ENCODE results near the gene ATP10B.
"Not testable (repeated sequence)": the region's sequence is repeated elsewhere in the genome, so short reads cannot be mapped to it uniquely, and the experiment has no call there.

ATP10B gene

GRCh38 chr5:160831801-160832200 is 20.2 kb downstream of the ATP10B start:
- no peak for DNase-seq (ENCODE audit: low spot score)

- DNase-seq (ENCODE audit: low spot score), result no peak
These were observed 27.6 kb downstream of the ATP10B start for GRCh38 chr5:160824301-160825001.

- not testable (repeated sequence) for DNase-seq (ENCODE audit: low spot score)
These were observed 39.0 kb downstream of the ATP10B start for GRCh38 chr5:160812996-160813395.

GRCh38 chr5:160805376-160805775 is 46.6 kb downstream of the ATP10B start:
- DNase-seq (ENCODE audit: low spot score), result no peak

- DNase-seq (ENCODE audit: low spot score), result no peak
These were observed 49.4 kb downstream of the ATP10B start for GRCh38 chr5:160802592-160802991.

GRCh38 chr5:160800375-160801275 is 51.4 kb downstream of the ATP10B start:
- DNase-seq (ENCODE audit: low spot score), result no peak

- no peak for DNase-seq (ENCODE audit: low spot score)
These were observed 52.8 kb downstream of the ATP10B start for GRCh38 chr5:160799184-160799583.

- no peak for DNase-seq (ENCODE audit: low spot score)
These were observed 55.0 kb downstream of the ATP10B start for GRCh38 chr5:160797020-160797419.

- no peak for DNase-seq (ENCODE audit: low spot score)
These were observed 58.5 kb downstream of the ATP10B start for GRCh38 chr5:160793530-160793899.

GRCh38 chr5:160792732-160793529 is 59.1 kb downstream of the ATP10B start:
- DNase-seq (ENCODE audit: low spot score), result no peak

- no peak for DNase-seq (ENCODE audit: low spot score)
These were observed 59.7 kb downstream of the ATP10B start for GRCh38 chr5:160792281-160792680.

GRCh38 chr5:160789219-160789859 is 62.7 kb downstream of the ATP10B start:
- DNase-seq (ENCODE audit: low spot score), result no peak

- DNase-seq (ENCODE audit: low spot score), result no peak
These were observed 63.8 kb downstream of the ATP10B start for GRCh38 chr5:160788102-160788660.

- no peak for DNase-seq (ENCODE audit: low spot score)
These were observed 64.8 kb downstream of the ATP10B start for GRCh38 chr5:160787240-160787639.

- no peak for DNase-seq (ENCODE audit: low spot score)
These were observed 77.2 kb downstream of the ATP10B start for GRCh38 chr5:160774666-160775315.

GRCh38 chr5:160773646-160774410 is 78.2 kb downstream of the ATP10B start:
- DNase-seq (ENCODE audit: low spot score), result no peak

- DNase-seq (ENCODE audit: low spot score), result no peak
These were observed 79.2 kb downstream of the ATP10B start for GRCh38 chr5:160772854-160773253.

GRCh38 chr5:160770718-160771117 is 81.3 kb downstream of the ATP10B start:
- no peak for DNase-seq (ENCODE audit: low spot score)

GRCh38 chr5:160769301-160769700 is 82.7 kb downstream of the ATP10B start:
- DNase-seq (ENCODE audit: low spot score), result no peak

- DNase-seq (ENCODE audit: low spot score), result no peak
These were observed 84.9 kb downstream of the ATP10B start for GRCh38 chr5:160767062-160767461.

Measured in kidney capillary endothelial cell (primary cell).